B cell (primary cell): ENCODE data around the gene BMERB1.

ENCODE experiments used
- EZH2 ChIP-seq: IDR thresholded peaks from 2 replicates; pipeline ENCODE4 v1.6.1; 2012; ENCODE audit warnings: borderline replicate concordance, low read depth, mild to moderate bottlenecking, moderate library complexity, low read length; ENCODE audit not compliant: insufficient read depth, poor library complexity, severe bottlenecking
- TF ChIP-seq, protein P1 (sequence below): fragments of 200-600 bp; IDR thresholded peaks from one replicate; pipeline ENCODE4 v1.8.0; 2022; ENCODE audit warnings: antibody characterized with exemption, mild to moderate bottlenecking

DNA sequence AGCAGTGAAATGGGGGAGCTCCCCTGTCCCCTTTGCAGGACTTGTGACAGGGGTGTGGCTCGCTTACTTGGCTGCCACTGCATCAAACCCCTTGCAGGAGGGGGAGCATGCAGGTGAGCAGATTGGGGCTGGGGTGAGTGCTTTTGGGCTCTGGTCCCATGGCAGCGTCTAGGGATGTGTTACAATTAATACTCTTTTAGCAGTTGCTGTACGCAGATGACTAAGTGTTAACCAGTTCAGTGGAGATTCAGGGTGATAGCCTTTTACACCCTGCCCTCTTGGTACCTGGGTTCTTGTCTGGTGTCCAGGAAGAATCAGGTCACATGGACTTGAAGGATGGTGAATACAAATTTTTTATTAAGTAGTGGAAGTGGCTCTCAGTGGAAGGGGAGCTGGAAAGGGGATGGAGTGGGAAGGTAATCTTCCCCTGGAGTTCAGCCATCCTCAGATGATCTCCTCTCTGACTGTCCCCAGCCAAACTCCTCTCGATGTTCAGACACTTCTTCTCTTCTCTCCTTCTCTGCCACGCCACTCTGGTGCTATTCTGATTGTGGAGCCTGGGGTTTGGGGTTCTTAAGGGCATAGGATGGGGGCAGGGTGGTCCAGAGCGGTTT, 108.5 kb downstream of the BMERB1 start:
- TF ChIP-seq, protein P1, sequence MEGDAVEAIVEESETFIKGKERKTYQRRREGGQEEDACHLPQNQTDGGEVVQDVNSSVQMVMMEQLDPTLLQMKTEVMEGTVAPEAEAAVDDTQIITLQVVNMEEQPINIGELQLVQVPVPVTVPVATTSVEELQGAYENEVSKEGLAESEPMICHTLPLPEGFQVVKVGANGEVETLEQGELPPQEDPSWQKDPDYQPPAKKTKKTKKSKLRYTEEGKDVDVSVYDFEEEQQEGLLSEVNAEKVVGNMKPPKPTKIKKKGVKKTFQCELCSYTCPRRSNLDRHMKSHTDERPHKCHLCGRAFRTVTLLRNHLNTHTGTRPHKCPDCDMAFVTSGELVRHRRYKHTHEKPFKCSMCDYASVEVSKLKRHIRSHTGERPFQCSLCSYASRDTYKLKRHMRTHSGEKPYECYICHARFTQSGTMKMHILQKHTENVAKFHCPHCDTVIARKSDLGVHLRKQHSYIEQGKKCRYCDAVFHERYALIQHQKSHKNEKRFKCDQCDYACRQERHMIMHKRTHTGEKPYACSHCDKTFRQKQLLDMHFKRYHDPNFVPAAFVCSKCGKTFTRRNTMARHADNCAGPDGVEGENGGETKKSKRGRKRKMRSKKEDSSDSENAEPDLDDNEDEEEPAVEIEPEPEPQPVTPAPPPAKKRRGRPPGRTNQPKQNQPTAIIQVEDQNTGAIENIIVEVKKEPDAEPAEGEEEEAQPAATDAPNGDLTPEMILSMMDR, result no peak
- TF ChIP-seq EZH2, result no peak
